ENCODE results near the gene PDE4A. TPM values are rescaled to one million over a fixed set of nuclear protein-coding genes. Genes with fewer than 3 reads are reported as not detected.

The PDE4A gene
- total and polyA plus RNA-seq, 10 of the 15 experiments (the other 5 are each of a cell fraction or from before 2014, with no cell fraction given), result 0.24 to 13.3 (median 4.9) TPM

DNA sequence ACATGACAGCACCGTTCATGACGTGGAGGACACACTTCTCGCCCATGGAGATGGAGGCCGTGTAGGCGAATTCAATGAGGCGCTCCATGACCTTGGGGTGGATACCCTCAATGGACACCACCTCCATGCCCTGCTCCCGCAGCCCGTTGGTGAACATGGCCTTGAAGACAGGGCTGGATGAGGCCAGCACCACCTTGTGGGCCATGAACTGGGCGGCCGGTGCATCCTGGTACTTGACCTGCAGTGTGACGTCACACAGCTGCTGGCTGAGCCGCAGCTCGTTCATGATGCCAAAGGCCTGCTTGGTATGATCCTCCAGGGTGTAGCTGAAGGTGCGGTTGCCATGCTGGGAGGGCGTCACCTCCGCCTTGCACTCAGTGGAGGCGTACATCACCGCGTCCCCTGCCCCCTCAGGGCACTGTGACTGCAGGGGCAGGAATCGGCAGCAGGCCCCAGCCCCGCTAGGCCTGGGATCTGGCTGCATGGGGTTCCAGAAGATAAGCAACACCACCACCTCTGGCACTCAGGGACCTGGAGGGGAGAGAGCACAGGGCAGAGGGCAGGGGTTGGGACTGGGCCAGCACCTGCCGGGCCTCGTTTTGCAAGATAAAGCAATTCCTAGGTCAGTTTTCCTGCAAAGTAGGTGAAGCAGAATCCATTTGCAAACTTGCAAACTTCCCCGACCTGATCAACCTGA lies 79.4 kb downstream of the PDE4A start:
- DNase-seq (ENCODE audit: low read depth, low spot score) (no peak), FAIRE-seq (no peak), ATAC-seq (no peak)
- Histone ChIP-seq H3K4me1 (ENCODE audit: control insufficient read depth, insufficient read depth, low read length) (peaks cover 25% of the 10 kb centered on the region), H3K79me2 (ENCODE audit: control insufficient read depth, insufficient read depth, low read length) (peaks cover 50% of the 10 kb centered on the region), H3K9me3 (replicated peaks; ENCODE audit: control insufficient read depth, insufficient read depth, low read length) (no peaks in the 10 kb centered on the region), H3K27ac (ENCODE audit: control insufficient read depth, insufficient read depth) (no peak overlapping the region), H4K20me1 (ENCODE audit: control insufficient read depth, insufficient read depth) (no peaks in the 10 kb centered on the region), H3K4me2 (ENCODE audit: control insufficient read depth, insufficient read depth) (peak overlapping the region; percentile 27), H3K27me3 (replicated peaks in 1 of 2; ENCODE audit: control insufficient read depth in 2 of 2, insufficient read depth in 2 of 2, low read length in 1 of 2) (no peaks in the 10 kb centered on the region), H2AFZ (ENCODE audit: control insufficient read depth, low read depth, low read length) (no peak overlapping the region), H3K4me3 (peak overlapping the region; percentile 28; the same call in 1 of the 2 replicates), H3K9ac (ENCODE audit: control insufficient read depth, insufficient read depth, low read length) (no peak overlapping the region), H3K36me3 (ENCODE audit: control insufficient read depth in 2 of 2, insufficient read depth in 2 of 2, low read length in 1 of 2) (peaks cover 10 to 32% of the 10 kb centered on the region in 2 experiments)
- RAD21 ChIA-PET (ENCODE audit: unreplicated experiment), result no interaction called here
- CTCF ChIA-PET, result interaction anchor here (0.6 to 1.8 kb wide), 5 partner anchors 12 to 95 kb away, joined by 3 to 9 read pairs (median 4); no protein-coding TSS in a partner anchor
- 93% methylated on average over 24 of the region's 24 CpGs for WGBS (ENCODE audit: insufficient coverage, insufficient replicate concordance, low lambda C conversion rate, missing lambda C conversion rate)
- intact Hi-C loops (cut with micrococcal nuclease; ENCODE audit: unreplicated experiment) (loop anchor here (5.0 to 10.0 kb wide), 2 partner anchors 95 to 153 kb away; partner anchors contain the start of genes CDC37 and ILF3), in situ Hi-C loops (cut with MboI) (no loop called here)
- SMC1A ChIA-PET (ENCODE audit: uncharacterized antibody, unreplicated experiment), result interaction anchor here (0.8 to 1.3 kb wide), 2 partner anchors 16 to 152 kb away, joined by 3 to 4 read pairs; no protein-coding TSS in a partner anchor
- TF ChIP-seq IRF4 (IDR thresholded peaks at IDR 0.05; ENCODE audit: low read depth, low read length), result no peak
- no peak for TF ChIP-seq MEF2A (IDR thresholded peaks at IDR 0.05; ENCODE audit: insufficient read depth, low read depth, low read length)
- TF ChIP-seq SREBF2 (IDR thresholded peaks at IDR 0.05; ENCODE audit: low read length), result no peak
- TF ChIP-seq, protein P1, sequence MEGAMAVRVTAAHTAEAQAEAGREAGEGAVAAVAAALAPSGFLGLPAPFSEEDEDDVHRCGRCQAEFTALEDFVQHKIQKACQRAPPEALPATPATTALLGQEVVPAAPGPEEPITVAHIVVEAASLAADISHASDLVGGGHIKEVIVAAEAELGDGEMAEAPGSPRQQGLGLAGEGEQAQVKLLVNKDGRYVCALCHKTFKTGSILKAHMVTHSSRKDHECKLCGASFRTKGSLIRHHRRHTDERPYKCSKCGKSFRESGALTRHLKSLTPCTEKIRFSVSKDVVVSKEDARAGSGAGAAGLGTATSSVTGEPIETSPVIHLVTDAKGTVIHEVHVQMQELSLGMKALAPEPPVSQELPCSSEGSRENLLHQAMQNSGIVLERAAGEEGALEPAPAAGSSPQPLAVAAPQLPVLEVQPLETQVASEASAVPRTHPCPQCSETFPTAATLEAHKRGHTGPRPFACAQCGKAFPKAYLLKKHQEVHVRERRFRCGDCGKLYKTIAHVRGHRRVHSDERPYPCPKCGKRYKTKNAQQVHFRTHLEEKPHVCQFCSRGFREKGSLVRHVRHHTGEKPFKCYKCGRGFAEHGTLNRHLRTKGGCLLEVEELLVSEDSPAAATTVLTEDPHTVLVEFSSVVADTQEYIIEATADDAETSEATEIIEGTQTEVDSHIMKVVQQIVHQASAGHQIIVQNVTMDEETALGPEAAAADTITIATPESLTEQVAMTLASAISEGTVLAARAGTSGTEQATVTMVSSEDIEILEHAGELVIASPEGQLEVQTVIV (IDR thresholded peaks at IDR 0.05; ENCODE audit: borderline replicate concordance, partially characterized antibody), result no peak
- no peak for TF ChIP-seq SRF (IDR thresholded peaks at IDR 0.05; ENCODE audit: low read depth in 2 of 2, low read length in 2 of 2)
- no peak for TF ChIP-seq RELA (IDR thresholded peaks at IDR 0.05; ENCODE audit: borderline replicate concordance, partially characterized antibody)
- no peak for TF ChIP-seq CHD4 (IDR thresholded peaks at IDR 0.05)
- TF ChIP-seq, protein P2, sequence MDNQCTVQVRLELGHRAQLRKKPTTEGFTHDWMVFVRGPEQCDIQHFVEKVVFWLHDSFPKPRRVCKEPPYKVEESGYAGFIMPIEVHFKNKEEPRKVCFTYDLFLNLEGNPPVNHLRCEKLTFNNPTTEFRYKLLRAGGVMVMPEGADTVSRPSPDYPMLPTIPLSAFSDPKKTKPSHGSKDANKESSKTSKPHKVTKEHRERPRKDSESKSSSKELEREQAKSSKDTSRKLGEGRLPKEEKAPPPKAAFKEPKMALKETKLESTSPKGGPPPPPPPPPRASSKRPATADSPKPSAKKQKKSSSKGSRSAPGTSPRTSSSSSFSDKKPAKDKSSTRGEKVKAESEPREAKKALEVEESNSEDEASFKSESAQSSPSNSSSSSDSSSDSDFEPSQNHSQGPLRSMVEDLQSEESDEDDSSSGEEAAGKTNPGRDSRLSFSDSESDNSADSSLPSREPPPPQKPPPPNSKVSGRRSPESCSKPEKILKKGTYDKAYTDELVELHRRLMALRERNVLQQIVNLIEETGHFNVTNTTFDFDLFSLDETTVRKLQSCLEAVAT (IDR thresholded peaks at IDR 0.05), result 0 out of 2 replicates have a peak, but pooled peaks have one; percentile 18
- POLR2A ChIA-PET, result interaction anchor here (0.5 to 0.6 kb wide), 2 partner anchors 68 to 300 kb away, joined by 3 read pairs; no protein-coding TSS in a partner anchor
- no TSS peak for BruUV-seq (replicated peaks)

Data from GM12878 (cell line).